SHP77 treated with DMSO at 0.1 percent for 48 hours (cell line): ENCODE data around the gene ADAM17.
"Not testable (repeated sequence)": the region's sequence is repeated elsewhere in the genome, so short reads cannot be mapped to it uniquely, and the experiment has no call there.

Experiments used
- DNase-seq: peaks from one replicate; lab custom pipeline; 2025; lab: John Stamatoyannopoulos, UW

The ADAM17 gene

DNA sequence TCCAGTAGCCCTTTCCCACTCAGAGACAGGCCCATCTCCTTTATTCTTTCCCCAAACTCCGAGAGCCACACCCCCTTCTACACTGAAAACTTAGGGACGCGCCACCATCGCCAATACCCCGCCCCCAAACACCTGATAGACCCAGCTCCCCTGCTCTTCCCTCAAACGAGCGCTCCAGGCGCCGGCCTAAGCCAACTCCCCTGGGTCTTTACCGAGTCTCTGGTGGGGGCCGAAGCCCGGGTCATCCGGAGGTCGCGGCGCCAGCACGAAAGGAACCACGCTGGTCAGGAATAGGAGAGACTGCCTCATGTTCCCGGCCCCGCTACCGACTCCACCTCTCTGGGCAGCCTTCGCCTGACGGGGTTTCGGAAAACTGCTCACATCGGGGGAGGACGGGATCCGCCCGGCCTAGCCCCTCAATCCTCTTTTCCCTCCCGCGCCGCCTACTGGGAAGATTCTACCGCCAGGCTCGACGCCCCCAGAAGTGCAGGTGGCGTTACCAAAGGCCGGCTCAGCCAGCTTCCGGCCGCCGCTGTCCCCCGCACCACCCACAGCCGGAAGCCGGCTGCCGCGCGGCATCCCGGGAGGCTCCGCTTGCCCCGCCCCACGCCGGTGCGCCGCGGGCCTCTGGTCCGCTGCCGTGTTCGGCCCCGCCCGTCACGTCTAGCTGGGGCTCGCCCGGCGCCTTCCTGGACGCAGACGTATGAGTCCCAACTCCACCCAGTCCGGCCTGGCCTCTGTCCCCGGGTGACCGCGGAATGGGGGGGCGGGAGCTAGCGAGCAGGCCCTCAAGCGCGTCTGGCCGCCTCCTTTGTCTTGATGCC, at the start of gene ADAM17:
TSS of gene ADAM17 (minus strand) at position 534 of the 824 bp plus-strand sequence. CDS start at position 309, 225 bp downstream.
- peak; percentile 93 for DNase-seq

GRCh38 chr2:9602412-9602811, 46.8 kb upstream of the ADAM17 start:
- DNase-seq: no peak

DNA sequence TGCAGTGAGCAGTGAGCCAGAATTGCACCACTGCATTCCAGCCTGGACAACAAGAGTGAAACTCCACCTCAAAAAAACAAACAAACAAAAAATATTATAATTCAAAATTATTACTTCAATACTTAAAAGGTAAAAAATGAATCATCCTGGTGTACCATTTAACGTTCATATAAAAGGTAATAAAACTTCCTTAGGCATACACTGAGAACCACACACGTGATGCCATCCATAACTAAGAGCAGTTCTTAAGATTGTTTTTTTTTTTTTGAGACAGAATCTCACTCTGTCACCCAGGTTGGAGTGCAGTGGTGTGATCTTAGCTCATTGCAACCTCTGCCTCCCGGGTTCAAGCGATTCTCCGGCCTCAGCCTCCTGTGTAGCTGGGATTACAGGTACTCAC, 45.8 kb upstream of the ADAM17 start:
- DNase-seq: no peak

DNA sequence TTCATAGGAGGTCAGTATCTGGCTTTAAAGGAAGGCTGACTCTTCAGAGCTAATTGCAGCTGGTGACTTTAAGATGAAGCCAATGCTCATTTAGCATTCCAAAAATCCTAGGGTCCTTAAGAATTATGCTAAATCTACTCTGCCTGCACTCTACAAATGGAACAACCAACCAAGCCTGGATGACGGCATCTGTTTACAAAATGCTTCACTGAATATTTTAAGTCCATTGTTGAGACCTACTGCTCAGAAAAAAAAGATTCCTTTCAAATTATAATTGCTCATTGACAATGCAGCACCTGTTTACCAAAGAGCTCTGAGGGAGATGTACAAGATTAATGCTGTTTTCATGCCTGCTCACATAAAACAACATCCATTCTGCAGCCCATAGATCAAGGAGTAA, 43.8 kb upstream of the ADAM17 start:
- DNase-seq: no peak

DNA sequence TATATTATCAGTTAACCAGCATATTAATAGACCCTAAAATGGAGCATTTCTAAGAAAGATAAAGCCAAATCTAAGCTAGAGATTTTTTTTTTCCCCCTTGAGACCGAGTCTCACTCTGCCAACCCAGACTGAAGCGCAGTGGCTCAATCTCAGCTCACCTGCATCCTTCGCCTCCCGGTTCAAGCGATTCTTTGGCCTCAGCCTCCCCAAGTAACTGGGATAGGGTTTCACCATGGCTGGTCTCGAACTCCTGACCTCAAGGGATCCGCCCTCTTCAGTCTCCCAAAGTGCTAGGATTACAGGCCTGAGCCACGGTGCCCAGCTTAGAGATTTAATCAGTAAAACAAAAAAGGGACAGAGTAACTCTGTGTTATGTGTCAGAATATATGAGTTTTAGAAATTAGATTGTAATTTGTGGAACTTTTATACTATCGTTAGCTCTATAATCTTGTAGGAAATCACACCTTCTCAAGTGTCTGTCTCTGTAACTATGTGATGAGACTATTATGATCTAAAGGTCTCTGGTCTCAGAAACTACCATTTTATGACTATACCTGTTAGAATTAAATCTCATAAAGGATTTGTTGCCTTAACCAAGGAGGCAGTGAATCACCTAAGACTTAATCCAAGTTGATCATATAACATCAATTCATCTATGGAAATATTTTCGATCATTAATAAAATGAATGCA, 41.1 kb upstream of the ADAM17 start:
- no peak for DNase-seq

DNA sequence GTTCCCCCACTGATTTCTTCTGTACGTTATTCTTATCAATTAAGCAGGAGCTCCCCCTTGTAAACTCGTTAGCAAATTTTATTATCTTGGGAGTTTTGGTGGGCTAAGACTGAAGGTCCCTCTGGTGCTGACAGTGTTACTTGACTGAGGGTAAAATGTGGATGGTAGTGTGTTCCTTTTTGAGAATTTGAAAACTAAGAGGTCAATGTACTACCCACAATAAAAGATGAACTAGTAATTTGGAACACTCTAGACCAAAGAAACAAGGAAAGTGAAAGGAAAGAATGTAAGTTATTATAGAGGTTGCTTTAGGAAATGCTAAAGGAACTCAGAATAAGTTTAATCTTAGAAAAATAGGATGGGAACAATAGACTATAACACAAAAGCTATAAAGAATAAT, 40.1 kb upstream of the ADAM17 start:
- DNase-seq: no peak

GRCh38 chr2:9595256-9595655, 39.6 kb upstream of the ADAM17 start:
- not testable (repeated sequence) for DNase-seq

DNA sequence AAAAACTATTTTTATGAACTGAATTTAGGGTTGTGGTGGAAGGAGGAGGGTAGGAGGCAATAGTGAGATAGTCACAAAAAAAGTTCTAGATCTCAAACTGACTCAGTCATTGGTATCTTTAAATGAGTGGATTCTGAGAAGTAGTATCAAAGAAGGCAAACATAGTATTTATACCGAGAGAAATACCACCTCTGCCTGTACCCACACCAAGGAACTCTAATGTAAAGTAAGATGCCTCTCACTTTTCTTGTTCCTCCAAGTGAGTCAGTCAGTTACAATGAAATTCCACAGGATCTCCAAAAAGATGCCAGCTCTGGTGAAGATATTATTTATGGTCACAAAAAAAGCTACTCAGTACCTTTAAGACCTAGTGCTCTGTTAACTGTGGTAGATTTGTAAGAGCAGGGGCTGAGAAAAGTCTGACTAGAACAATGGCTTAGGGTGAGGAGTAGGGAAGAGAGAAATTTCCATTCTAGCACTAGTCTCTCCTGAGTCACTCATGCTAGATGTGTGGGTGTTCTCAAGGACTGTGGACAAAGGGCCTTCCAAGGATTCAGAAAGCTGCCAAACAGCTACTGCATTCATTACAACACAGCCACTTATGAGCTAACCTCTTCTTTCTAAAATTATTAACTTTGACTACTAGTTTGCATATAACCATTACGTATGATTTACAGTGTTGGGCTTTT, 38.9 kb upstream of the ADAM17 start:
- no peak for DNase-seq

DNA sequence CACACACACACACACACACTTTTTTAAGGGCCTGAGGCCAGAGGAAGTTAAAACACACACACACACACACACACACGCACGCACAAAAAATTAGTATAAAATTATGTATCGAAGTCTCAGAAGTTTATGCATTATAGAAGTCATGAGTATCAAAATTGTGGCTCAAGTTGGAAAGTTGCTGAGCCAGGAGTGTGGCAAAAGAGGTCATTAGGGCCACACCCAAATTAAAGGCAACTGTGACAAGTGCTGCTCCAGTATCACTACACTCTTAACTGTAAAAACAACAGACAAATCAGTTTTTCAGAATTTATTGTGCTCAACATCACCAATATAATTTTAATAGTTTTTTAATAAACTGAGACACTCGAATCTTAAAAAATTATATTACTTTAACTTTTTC, 38.3 kb upstream of the ADAM17 start:
- no peak for DNase-seq

- no peak for DNase-seq
Observed at GRCh38 chr2:9592699-9593098, 37.1 kb upstream of the ADAM17 start.

DNA sequence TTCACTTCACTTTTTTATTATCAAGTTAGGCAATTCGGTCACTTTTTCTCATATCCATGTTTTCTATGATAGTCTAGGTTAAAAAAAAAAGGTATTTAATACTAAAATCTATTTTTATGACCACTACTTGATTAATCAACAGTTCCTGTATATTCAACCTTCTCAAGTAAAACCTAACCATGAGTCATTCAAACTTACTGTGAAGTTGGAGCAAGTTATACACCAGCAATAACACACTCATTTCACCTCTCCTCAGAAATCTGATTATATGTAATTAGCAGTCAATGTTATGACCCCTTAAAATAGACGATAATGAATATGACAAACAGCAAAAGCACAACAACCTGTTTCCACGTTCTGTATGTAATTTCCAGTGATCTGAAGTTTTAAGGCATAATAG, 35.0 kb upstream of the ADAM17 start:
- no peak for DNase-seq

- no peak for DNase-seq
Observed at GRCh38 chr2:9586465-9586864, 30.8 kb upstream of the ADAM17 start.

GRCh38 chr2:9585486-9585885, 29.9 kb upstream of the ADAM17 start:
- no peak for DNase-seq

DNA sequence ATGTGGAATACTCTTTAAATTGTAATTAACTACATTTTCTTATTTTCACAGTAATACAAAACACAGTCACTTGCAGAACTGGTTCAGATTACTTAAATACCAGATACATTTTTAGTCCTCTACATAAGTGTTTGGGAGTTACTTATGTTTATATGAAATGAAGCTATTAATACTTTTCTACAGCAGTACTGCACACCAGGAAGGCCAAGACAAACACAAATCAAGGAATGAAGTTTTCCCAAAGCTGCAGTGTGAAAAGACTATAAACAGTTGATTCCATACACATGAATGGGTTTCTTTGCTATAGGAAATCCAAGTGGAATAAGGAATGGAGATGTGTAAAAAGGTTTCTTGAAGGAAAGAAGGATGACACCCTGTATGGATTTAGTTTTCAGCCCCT, 29.3 kb upstream of the ADAM17 start:
- not testable (repeated sequence) for DNase-seq

DNA sequence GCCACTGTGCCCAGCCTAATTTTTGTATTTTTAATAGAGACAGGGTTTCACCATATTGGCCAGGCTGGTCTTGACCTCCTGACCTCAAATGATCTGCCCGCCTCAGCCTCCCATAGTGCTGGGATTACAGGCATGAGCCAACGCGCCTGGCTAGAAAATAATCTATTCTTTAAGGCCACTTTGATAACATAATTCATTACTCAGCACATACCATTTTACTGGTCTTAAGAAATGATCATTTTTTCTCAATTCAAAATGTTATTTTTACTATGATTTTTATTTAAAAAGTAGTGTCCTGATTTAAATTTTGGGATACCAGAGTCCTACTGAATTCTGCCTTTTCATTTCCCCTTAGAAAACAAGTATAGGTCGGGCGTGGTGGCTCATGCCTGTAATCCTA, 27.0 kb upstream of the ADAM17 start:
- DNase-seq: no peak

GRCh38 chr2:9578467-9579235, 23.0 kb upstream of the ADAM17 start:
- no peak for DNase-seq

- no peak for DNase-seq
Observed at GRCh38 chr2:9574331-9574730, 18.7 kb upstream of the ADAM17 start.

GRCh38 chr2:9573840-9574239, 18.2 kb upstream of the ADAM17 start:
- DNase-seq: no peak

- DNase-seq: no peak
Observed at GRCh38 chr2:9573013-9573720, 17.5 kb upstream of the ADAM17 start.

DNA sequence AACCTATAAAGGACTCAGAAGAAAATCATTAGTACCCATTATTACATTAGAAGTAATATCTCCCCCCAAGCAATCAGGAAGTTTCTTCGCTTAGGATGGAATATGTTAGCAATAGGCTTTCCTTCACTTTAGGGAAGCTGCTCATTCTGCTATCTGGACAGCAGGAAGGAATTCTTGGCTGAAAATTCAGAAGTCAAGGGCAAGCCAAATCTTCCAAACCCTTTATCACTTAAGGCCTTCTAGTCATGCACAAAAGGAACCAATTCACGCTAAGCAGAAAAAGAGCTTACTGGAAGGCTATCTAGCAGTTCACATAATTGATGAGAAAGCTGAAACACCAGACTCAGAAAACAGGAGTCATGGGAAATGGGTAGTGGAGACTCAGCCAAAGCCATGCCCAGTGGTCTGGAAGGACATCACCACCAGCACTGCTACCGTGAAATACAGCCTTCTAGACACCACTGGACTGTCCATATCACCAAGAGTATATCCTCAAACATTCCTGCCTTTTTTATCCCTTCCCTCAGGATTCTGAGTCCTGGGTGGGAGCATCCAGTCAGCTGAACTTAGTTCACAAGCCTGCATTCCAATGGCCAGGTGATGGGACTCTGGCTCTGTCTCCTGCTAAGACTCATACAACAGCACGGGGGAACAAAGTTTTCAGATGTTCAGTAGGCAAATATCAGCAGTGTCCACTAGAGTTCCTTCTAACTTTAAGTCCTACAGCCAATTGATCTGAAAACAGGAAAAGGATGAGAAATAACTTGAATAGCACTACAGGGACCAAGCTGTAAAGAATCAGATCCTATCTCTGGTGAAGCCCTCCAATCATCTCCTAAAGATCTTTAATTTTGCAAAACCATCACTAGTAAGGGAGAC, 14.8 kb upstream of the ADAM17 start:
- no peak for DNase-seq
